Hepatocyte (in vitro differentiated cells): ENCODE measurements around the gene CLEC16A.

Experiments
- EZH2 ChIP-seq: fragments of 200-600 bp; sonication (generic); IDR thresholded peaks from 2 replicates; pipeline ENCODE4 v1.6.1; 2016; ENCODE audit warnings: antibody characterized with exemption, mild to moderate bottlenecking, borderline replicate concordance
- EZH2phosphoT487 ChIP-seq: fragments of 200-600 bp; sonication (generic); IDR thresholded peaks from one replicate; pipeline ENCODE4 v1.6.1; 2018; ENCODE audit warnings: antibody characterized with exemption, mild to moderate bottlenecking, low read depth, moderate library complexity; ENCODE audit not compliant: unreplicated experiment, severe bottlenecking
- TF ChIP-seq, protein P1 (sequence below): fragments of 200-600 bp; sonication (generic); IDR thresholded peaks from 2 replicates; pipeline ENCODE4 v1.5.1; 2016; ENCODE audit warnings: antibody characterized with exemption, mild to moderate bottlenecking; ENCODE audit not compliant: poor library complexity

DNA sequence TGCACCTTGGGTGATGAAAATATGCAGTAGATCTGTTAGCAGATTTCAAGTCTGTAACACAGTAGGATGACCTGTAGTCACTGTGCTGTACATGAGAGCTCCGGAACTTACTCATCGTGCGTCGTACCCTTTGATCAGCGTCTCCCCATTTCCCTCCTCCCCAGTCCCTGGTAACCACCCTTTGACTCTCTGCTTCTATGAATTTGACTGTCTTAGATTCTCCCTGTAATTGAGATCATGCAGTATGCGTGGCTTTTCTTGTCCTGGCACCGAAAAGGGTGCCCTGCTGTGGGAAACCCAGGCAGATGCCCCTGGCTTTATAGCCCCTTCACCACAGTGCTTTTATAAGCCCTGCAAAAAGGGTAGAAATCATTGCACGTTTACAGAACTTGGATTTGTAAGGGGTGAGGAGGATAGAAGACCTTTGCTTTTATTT is 20.5 kb downstream of the CLEC16A start:
- TF ChIP-seq, protein P1, sequence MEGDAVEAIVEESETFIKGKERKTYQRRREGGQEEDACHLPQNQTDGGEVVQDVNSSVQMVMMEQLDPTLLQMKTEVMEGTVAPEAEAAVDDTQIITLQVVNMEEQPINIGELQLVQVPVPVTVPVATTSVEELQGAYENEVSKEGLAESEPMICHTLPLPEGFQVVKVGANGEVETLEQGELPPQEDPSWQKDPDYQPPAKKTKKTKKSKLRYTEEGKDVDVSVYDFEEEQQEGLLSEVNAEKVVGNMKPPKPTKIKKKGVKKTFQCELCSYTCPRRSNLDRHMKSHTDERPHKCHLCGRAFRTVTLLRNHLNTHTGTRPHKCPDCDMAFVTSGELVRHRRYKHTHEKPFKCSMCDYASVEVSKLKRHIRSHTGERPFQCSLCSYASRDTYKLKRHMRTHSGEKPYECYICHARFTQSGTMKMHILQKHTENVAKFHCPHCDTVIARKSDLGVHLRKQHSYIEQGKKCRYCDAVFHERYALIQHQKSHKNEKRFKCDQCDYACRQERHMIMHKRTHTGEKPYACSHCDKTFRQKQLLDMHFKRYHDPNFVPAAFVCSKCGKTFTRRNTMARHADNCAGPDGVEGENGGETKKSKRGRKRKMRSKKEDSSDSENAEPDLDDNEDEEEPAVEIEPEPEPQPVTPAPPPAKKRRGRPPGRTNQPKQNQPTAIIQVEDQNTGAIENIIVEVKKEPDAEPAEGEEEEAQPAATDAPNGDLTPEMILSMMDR: no peak
- TF ChIP-seq EZH2 (no peak), EZH2phosphoT487 (no peak)
